Prostate gland (tissue), 2 donors: Measurements from ENCODE around the gene KSR2. TPM values are rescaled to one million over a fixed set of nuclear protein-coding genes. Genes with fewer than 3 reads are reported as not detected.

Source experiments
- DNase-seq: peaks from one replicate; pipeline ENCODE4 v3.0.0-alpha.2; 2019; ENCODE audit warnings: low spot score
- H3K27ac ChIP-seq, 2 donors: fragments of 200-600 bp; sonication (generic); 2 replicates each; pipeline ENCODE4 v1.5.1; 2017 to 2019
- H3K27me3 ChIP-seq: fragments of 200-600 bp; sonication (generic); replicated peaks from 2 replicates; pipeline ENCODE4 v1.5.1; 2019; ENCODE audit not compliant: insufficient read depth
- H3K36me3 ChIP-seq, 2 donors: fragments of 200-600 bp; sonication (generic); 1 replicate in 1 of 2; 2 replicates in 1 of 2; pipeline versions ENCODE4 v1.5.1 to v1.8.1; 2017 to 2019
- H3K4me1 ChIP-seq: fragments of 200-600 bp; sonication (generic); replicated peaks from 2 replicates; pipeline ENCODE4 v1.5.1; 2019
- H3K4me3 ChIP-seq, 2 donors: fragments of 200-600 bp; sonication (generic); 2 replicates each; pipeline ENCODE4 v1.5.1; 2017 to 2019
- H3K9me3 ChIP-seq: fragments of 200-600 bp; sonication (generic); 2 replicates; pipeline ENCODE4 v1.5.1; 2017
- CTCF ChIP-seq, 4 experiments: fragments of 200-600 bp in 2 of 4; fragments of 450-650 bp in 2 of 4; sonication (generic) in 2 of 4; IDR thresholded peaks; 1 replicate in 3 of 4; 2 replicates in 1 of 4; pipeline ENCODE4 v1.5.1; 2016 to 2019; ENCODE audit warnings: antibody characterized with exemption in 4 of 4, mild to moderate bottlenecking in 2 of 4, moderate library complexity in 2 of 4
- POLR2A ChIP-seq: fragments of 450-650 bp; IDR thresholded peaks from one replicate; pipeline ENCODE4 v1.6.1; 2016; ENCODE audit warnings: antibody characterized with exemption, mild to moderate bottlenecking
- POLR2AphosphoS5 ChIP-seq: sonication (generic); formaldehyde crosslinking; IDR thresholded peaks from one replicate; pipeline ENCODE4 v1.6.1; 2017; ENCODE audit warnings: antibody characterized with exemption
- WGBS: methylation state at CpG from one replicate; pipeline ENCODE4 v1.1.5; 2018; 5-methylcytosine and 5-hydroxymethylcytosine counted together
- intact Hi-C: fragments of 100-400 bp; cut with DNase I; formaldehyde crosslinking; loops from one replicate; pipeline ENCODE4 v1.14.2; 2022
- total RNA-seq, 2 donors: library from RNA; depleted of rRNA; stranded (reverse); fragments of >200 nt; gene quantifications; one replicate each; pipeline ENCODE4 v1.1.0, GENCODE V29; 2016

KSR2 gene
- total RNA-seq, 2 donors from 2014 or later: 1.0 to 1.7 TPM

DNA sequence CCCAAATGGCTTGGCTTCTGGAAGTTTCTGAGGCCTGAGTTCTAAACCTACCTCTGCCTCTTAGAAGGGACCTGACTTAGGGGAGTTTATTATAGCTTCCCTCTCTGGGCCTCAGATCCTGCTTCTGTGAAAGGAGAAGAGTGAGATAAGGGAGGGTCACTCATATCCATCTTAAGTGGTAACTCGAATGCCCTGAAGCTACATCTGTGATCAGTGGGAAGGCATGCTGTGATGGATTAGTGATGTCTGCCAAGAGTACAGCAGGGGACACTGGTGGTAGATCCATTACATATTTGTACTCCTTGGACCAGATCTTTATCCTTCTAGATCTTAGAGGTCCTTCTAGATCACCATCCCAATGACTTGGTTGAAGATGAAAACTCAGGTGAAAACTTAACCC is 509.6 kb downstream of the KSR2 start:
- Histone ChIP-seq H3K9me3 (no peaks in the 10 kb centered on the region), H3K27ac (no peak overlapping the region), H3K27me3 (no peaks in the 10 kb centered on the region), H3K4me1 (no peaks in the 10 kb centered on the region), H3K36me3 (no peaks in the 10 kb centered on the region), H3K4me3 (no peak overlapping the region)
- intact Hi-C loops: no loop called here
- 95% methylated on average over 1 of the region's 1 CpG for WGBS
- DNase-seq: no peak
- TF ChIP-seq POLR2A: no peak
- no peak for TF ChIP-seq CTCF (IDR thresholded peaks at IDR 0.05)
- TF ChIP-seq POLR2AphosphoS5: no peak

- Histone ChIP-seq H3K4me3 (no peak overlapping the region), H3K9me3 (no peaks in the 10 kb centered on the region), H3K4me1 (no peaks in the 10 kb centered on the region), H3K27ac (no peak overlapping the region), H3K27me3 (no peaks in the 10 kb centered on the region), H3K36me3 (no peaks in the 10 kb centered on the region)
- TF ChIP-seq CTCF (IDR thresholded peaks at IDR 0.05) (no peak), POLR2A (no peak), POLR2AphosphoS5 (no peak)
- DNase-seq: no peak
- intact Hi-C loops: no loop called here
- WGBS: 89% methylated on average over 3 of the region's 3 CpGs
These were observed 511.6 kb downstream of the KSR2 start for GRCh38 chr12:117457189-117457588.

DNA sequence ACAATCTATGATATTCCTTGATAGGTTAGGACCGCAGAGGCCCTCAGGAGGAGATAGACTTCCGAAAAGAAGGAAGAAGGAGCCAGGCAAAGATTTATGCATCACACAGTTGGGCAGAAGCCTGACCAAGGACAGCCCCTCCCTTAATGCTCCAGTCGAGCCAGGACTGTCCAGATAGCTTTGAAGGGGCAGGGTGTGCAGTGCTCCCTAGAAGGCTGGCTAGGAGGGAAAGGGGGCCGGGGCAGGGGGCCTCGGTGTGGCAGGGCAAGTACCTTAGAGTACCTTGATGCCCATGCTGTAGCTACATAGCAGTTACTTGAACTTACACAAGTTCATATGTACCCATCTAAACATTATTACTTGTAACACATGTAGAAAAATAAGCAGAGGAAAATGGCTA is 512.7 kb downstream of the KSR2 start:
- intact Hi-C loops: no loop called here
- Histone ChIP-seq H3K27me3 (no peaks in the 10 kb centered on the region), H3K4me3 (no peak overlapping the region), H3K27ac (no peak overlapping the region), H3K36me3 (no peaks in the 10 kb centered on the region), H3K9me3 (no peaks in the 10 kb centered on the region), H3K4me1 (no peaks in the 10 kb centered on the region)
- no peak for DNase-seq
- WGBS: 86% methylated on average over 5 of the region's 5 CpGs
- TF ChIP-seq POLR2A: no peak

GRCh38 chr12:117453961-117454360 is 514.8 kb downstream of the KSR2 start:
- no peak for DNase-seq
- WGBS: 78% methylated on average over 4 of the region's 4 CpGs
- no peaks in the 10 kb centered on the region for H3K27me3 ChIP-seq

DNA sequence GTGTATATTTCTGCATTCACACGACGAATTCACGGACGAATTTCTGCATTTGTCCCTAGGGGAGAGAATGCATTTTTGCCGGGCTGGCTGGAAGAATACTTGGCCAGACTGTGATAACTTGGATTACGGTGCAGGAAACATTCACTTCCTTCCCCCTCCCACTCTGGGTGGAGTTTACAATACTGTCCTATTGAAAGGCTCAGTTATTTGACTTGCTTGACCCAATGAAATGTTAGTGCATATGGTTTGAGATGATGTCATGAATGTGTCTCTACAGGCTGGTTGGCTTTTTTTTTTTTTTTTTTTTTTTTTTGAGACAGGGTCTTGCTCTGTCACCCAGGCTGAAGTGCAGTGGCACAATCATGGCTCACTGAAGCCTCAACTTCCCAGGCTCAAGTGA is 516.7 kb downstream of the KSR2 start:
- 84% methylated on average over 6 of the region's 6 CpGs for WGBS
- Histone ChIP-seq H3K4me3 (no peak overlapping the region), H3K9me3 (no peaks in the 10 kb centered on the region), H3K4me1 (no peaks in the 10 kb centered on the region), H3K36me3 (no peaks in the 10 kb centered on the region), H3K27ac (no peak overlapping the region), H3K27me3 (no peaks in the 10 kb centered on the region)
- no peak for DNase-seq
- intact Hi-C loops: no loop called here
- TF ChIP-seq POLR2AphosphoS5: no peak
- TF ChIP-seq POLR2A: no peak
- no peak for TF ChIP-seq CTCF (IDR thresholded peaks at IDR 0.05)

More at GRCh38 chr12:117453961-117454360, 514.8 kb downstream of the KSR2 start:
- H3K4me3 ChIP-seq: no peak overlapping the region
- H3K36me3 ChIP-seq: no peaks in the 10 kb centered on the region
- no peak overlapping the region for H3K27ac ChIP-seq
- no peak for TF ChIP-seq CTCF (IDR thresholded peaks at IDR 0.05)
- no peak for TF ChIP-seq POLR2A
- no peak for TF ChIP-seq POLR2AphosphoS5
- H3K4me1 ChIP-seq: no peaks in the 10 kb centered on the region
- no peaks in the 10 kb centered on the region for H3K9me3 ChIP-seq
- intact Hi-C loops: no loop called here
